Neural cell (in vitro differentiated cells): ENCODE data around the gene CTBP2. TPM values are rescaled to one million over a fixed set of nuclear protein-coding genes. Genes with fewer than 3 reads are reported as not detected.

ENCODE experiments used
- H2AFZ ChIP-seq: fragments of 200-600, 300-800 bp; sonication (generic), shearing (Covaris generic); 2 replicates; pipeline ENCODE4 v1.6.0; 2014; ENCODE audit warnings: low read depth, mild to moderate bottlenecking, antibody characterized with exemption, low read length, moderate library complexity
- H3F3A ChIP-seq: fragments of 200-600 bp; shearing (Covaris generic); 2 replicates; pipeline ENCODE4 v1.6.1; 2016; ENCODE audit warnings: mild to moderate bottlenecking, moderate library complexity, mixed read lengths, antibody characterized with exemption, low read length; ENCODE audit not compliant: insufficient read depth, poor library complexity, severe bottlenecking
- H3K27ac ChIP-seq: fragments of 200-600, 300-800 bp; sonication (generic), shearing (Covaris generic); 2 replicates; pipeline ENCODE4 v1.5.1; 2014; ENCODE audit warnings: mild to moderate bottlenecking, low read length, moderate library complexity
- H3K27me3 ChIP-seq: fragments of 300-800, 200-600 bp; sonication (generic), shearing (Covaris generic); 2 replicates; pipeline ENCODE4 v1.6.0; 2014; ENCODE audit warnings: mild to moderate bottlenecking, low read depth, low read length, moderate library complexity; ENCODE audit not compliant: insufficient read depth
- H3K36me3 ChIP-seq: fragments of 300-800, 200-600 bp; sonication (generic), shearing (Covaris generic); 2 replicates; pipeline ENCODE4 v1.5.1; 2014; ENCODE audit warnings: mild to moderate bottlenecking, antibody characterized with exemption, low read length, moderate library complexity; ENCODE audit not compliant: insufficient read depth
- H3K4me2 ChIP-seq: fragments of 300-800, 200-600 bp; sonication (generic), shearing (Covaris generic); 2 replicates; pipeline ENCODE4 v1.6.0; 2014; ENCODE audit warnings: mild to moderate bottlenecking, low read length
- H3K4me3 ChIP-seq: fragments of 300-800, 200-600 bp; sonication (generic), shearing (Covaris generic); 2 replicates; pipeline ENCODE4 v1.5.1; 2014; ENCODE audit warnings: mild to moderate bottlenecking, low read length, moderate library complexity
- H3K79me2 ChIP-seq: fragments of 200-600 bp; shearing (Covaris generic); replicated peaks from 2 replicates; pipeline ENCODE4 v1.6.0; 2014; ENCODE audit warnings: mild to moderate bottlenecking, low read length, moderate library complexity; ENCODE audit not compliant: insufficient read depth
- H3K9ac ChIP-seq: fragments of 300-800, 200-600 bp; sonication (generic), shearing (Covaris generic); 2 replicates; pipeline ENCODE4 v1.6.1; 2016; ENCODE audit warnings: mild to moderate bottlenecking, low read length, mixed read lengths
- H3K9me2 ChIP-seq: fragments of 200-600 bp; shearing (Covaris generic); 2 replicates; pipeline ENCODE4 v1.6.1; 2016; ENCODE audit warnings: mild to moderate bottlenecking, low read length, mixed read lengths; ENCODE audit not compliant: insufficient read depth
- H3K9me3 ChIP-seq: fragments of 200-600, 300-800 bp; sonication (generic), shearing (Covaris generic); 2 replicates; pipeline ENCODE4 v1.6.1; 2016; ENCODE audit warnings: mild to moderate bottlenecking, mixed run types, low read length, moderate library complexity, mixed read lengths
- H4K20me1 ChIP-seq: fragments of 200-600 bp; shearing (Covaris generic); 2 replicates; pipeline ENCODE4 v1.6.1; 2016; ENCODE audit warnings: mild to moderate bottlenecking, mixed run types; ENCODE audit not compliant: insufficient read depth
- CTCF ChIP-seq: fragments of 450-650 bp; IDR thresholded peaks from 2 replicates; pipeline ENCODE4 v1.5.1; 2014; ENCODE audit warnings: antibody characterized with exemption, mild to moderate bottlenecking, moderate library complexity; ENCODE audit not compliant: poor library complexity, severe bottlenecking
- EP300 ChIP-seq: fragments of 450-650 bp; conservative IDR thresholded peaks from 2 replicates; pipeline ENCODE4 v1.6.1; 2014; ENCODE audit warnings: antibody characterized with exemption, mild to moderate bottlenecking, moderate library complexity; ENCODE audit not compliant: poor library complexity, severe bottlenecking
- EZH2 ChIP-seq: fragments of 200-600, 300-800 bp; shearing (Covaris generic), sonication (generic); IDR thresholded peaks from 2 replicates; pipeline ENCODE4 v1.6.1; 2014; ENCODE audit warnings: antibody characterized with exemption, low read length, borderline replicate concordance, mild to moderate bottlenecking; ENCODE audit not compliant: insufficient read depth, poor library complexity, severe bottlenecking
- MXI1 ChIP-seq: fragments of 450-650 bp; conservative IDR thresholded peaks from 2 replicates; pipeline ENCODE4 v1.6.1; 2014; ENCODE audit warnings: antibody characterized with exemption, mild to moderate bottlenecking; ENCODE audit not compliant: poor library complexity, severe bottlenecking
- POLR2AphosphoS5 ChIP-seq: IDR thresholded peaks from 2 replicates; pipeline ENCODE4 v1.6.1; 2012
- RAD21 ChIP-seq: fragments of 450-650 bp; conservative IDR thresholded peaks from 2 replicates; pipeline ENCODE4 v1.6.1; 2014; ENCODE audit warnings: antibody characterized with exemption, mild to moderate bottlenecking, moderate library complexity
- SMC3 ChIP-seq: fragments of 450-650 bp; conservative IDR thresholded peaks from 2 replicates; pipeline ENCODE4 v1.6.1; 2014; ENCODE audit warnings: antibody characterized with exemption, mild to moderate bottlenecking, moderate library complexity; ENCODE audit not compliant: poor library complexity
- TAF1 ChIP-seq: IDR thresholded peaks from 2 replicates; pipeline ENCODE4 v1.6.1; 2012; ENCODE audit warnings: low read depth
- polyA plus RNA-seq: library from polyadenylated mRNA; depleted of rRNA; stranded (reverse); fragments of >200 nt; gene quantifications from 2 replicates; pipeline ENCODE4 v1.2.3, GENCODE V29; 2014
- TF ChIP-seq, protein P1 (sequence below): IDR thresholded peaks from 2 replicates; pipeline ENCODE4 v1.6.1; 2012; ENCODE audit warnings: borderline replicate concordance

The CTBP2 gene
- polyA plus RNA-seq, 1 donor from 2014 or later, result 59.5 TPM

DNA sequence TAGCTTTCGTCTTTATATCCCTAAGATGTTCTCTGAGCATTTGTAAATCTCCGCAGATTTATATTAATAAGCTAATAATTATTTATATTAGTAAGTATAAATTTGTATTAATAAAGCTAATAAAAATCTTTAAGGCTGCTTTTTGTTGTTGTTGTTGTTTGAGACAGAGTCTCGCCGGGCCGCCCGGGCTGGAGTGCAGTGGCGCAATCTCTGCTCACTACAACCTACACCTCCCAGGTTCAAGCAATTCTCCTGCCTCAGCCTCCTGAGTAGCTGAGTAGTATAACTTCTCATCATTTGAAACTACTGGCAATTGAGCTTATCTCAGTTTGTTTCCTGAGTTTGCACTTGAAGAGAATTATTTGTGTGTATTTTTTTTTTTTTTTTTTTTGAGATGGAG, 223.6 kb downstream of the CTBP2 start:
- Histone ChIP-seq H3K4me3 (no peak overlapping the region), H3K4me2 (no peak overlapping the region), H3F3A (no peaks in the 10 kb centered on the region), H3K27me3 (no peaks in the 10 kb centered on the region), H2AFZ (no peak overlapping the region), H4K20me1 (no peaks in the 10 kb centered on the region), H3K79me2 (peaks cover 73% of the 10 kb centered on the region), H3K9me2 (no peaks in the 10 kb centered on the region), H3K9ac (no peak overlapping the region), H3K27ac (no peak overlapping the region), H3K9me3 (no peaks in the 10 kb centered on the region), H3K36me3 (no peaks in the 10 kb centered on the region)
- TF ChIP-seq TAF1 (no peak), EP300 (no peak), EZH2 (no peak), SMC3 (no peak), CTCF (no peak), POLR2AphosphoS5 (no peak), RAD21 (no peak), MXI1 (no peak)
- TF ChIP-seq, protein P1, sequence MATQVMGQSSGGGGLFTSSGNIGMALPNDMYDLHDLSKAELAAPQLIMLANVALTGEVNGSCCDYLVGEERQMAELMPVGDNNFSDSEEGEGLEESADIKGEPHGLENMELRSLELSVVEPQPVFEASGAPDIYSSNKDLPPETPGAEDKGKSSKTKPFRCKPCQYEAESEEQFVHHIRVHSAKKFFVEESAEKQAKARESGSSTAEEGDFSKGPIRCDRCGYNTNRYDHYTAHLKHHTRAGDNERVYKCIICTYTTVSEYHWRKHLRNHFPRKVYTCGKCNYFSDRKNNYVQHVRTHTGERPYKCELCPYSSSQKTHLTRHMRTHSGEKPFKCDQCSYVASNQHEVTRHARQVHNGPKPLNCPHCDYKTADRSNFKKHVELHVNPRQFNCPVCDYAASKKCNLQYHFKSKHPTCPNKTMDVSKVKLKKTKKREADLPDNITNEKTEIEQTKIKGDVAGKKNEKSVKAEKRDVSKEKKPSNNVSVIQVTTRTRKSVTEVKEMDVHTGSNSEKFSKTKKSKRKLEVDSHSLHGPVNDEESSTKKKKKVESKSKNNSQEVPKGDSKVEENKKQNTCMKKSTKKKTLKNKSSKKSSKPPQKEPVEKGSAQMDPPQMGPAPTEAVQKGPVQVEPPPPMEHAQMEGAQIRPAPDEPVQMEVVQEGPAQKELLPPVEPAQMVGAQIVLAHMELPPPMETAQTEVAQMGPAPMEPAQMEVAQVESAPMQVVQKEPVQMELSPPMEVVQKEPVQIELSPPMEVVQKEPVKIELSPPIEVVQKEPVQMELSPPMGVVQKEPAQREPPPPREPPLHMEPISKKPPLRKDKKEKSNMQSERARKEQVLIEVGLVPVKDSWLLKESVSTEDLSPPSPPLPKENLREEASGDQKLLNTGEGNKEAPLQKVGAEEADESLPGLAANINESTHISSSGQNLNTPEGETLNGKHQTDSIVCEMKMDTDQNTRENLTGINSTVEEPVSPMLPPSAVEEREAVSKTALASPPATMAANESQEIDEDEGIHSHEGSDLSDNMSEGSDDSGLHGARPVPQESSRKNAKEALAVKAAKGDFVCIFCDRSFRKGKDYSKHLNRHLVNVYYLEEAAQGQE, result no peak

DNA sequence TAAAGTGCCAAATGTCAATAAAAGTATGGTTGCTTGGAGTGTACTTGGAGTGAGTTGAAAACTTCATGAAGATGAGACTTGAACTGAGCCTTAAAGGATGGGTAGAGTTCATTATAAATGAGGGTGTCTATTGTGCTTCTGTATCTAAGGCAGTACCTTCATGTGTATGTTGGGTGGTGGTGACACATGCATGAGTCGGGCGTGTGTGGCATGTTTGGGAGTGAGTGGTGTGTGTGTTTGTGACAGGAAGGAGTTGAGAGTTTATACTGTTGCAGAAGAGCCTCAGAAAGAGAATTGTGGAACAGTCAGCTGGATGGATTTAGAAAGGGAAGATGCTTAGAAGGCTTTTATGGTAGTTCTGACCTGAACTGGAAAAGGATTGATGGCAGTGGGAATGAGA, 224.4 kb downstream of the CTBP2 start:
- Histone ChIP-seq H3K36me3 (no peaks in the 10 kb centered on the region), H3K27ac (no peak overlapping the region), H3K4me2 (no peak overlapping the region), H4K20me1 (no peaks in the 10 kb centered on the region), H3F3A (no peaks in the 10 kb centered on the region), H3K9ac (no peak overlapping the region), H3K27me3 (no peaks in the 10 kb centered on the region), H3K9me2 (no peaks in the 10 kb centered on the region), H3K9me3 (no peaks in the 10 kb centered on the region), H3K79me2 (peaks cover 76% of the 10 kb centered on the region), H3K4me3 (no peak overlapping the region), H2AFZ (no peak overlapping the region)
- TF ChIP-seq POLR2AphosphoS5 (no peak), CTCF (no peak), EP300 (no peak), RAD21 (no peak), TAF1 (no peak), MXI1 (no peak), EZH2 (no peak), SMC3 (no peak)
- TF ChIP-seq, protein P1, result no peak
